Measurements from ENCODE around the gene RAET1L. TPM values are rescaled to one million over a fixed set of nuclear protein-coding genes. Genes with fewer than 3 reads are reported as not detected.

The RAET1L gene
- total and polyA plus RNA-seq, 10 of the 15 experiments (the other 5 are each of a cell fraction or from before 2014, with no cell fraction given), result not detected

- DNase-seq (ENCODE audit: low read depth, low spot score) (no peak), ATAC-seq (no peak), FAIRE-seq (no peak)
- TF ChIP-seq ETV6 (conservative IDR thresholded peaks at IDR 0.05 in 1 of 2, IDR thresholded peaks at IDR 0.05 in 1 of 2; ENCODE audit: borderline replicate concordance in 1 of 2, low read depth in 1 of 2) (no peak), ATF7 (IDR thresholded peaks at IDR 0.05; ENCODE audit: low read depth) (no peak), PBX3 (IDR thresholded peaks at IDR 0.05; ENCODE audit: insufficient replicate concordance, low read depth, low read length) (no peak), YY1 (IDR thresholded peaks at IDR 0.05; ENCODE audit: low read depth, low read length) (no peak), CHD1 (IDR thresholded peaks at IDR 0.05; ENCODE audit: low read depth, low read length) (no peak), MEF2B (IDR thresholded peaks at IDR 0.05; ENCODE audit: partially characterized antibody, poor library complexity, severe bottlenecking) (no peak), FOXM1 (IDR thresholded peaks at IDR 0.05; ENCODE audit: low read depth, low read length) (no peak), ZNF384 (IDR thresholded peaks at IDR 0.05; ENCODE audit: borderline replicate concordance, low read depth, low read length) (no peak), NFIC (IDR thresholded peaks at IDR 0.05; ENCODE audit: low read depth, low read length) (no peak), ESRRA (IDR thresholded peaks at IDR 0.05; ENCODE audit: low read length) (no peak), TAF1 (IDR thresholded peaks at IDR 0.05; ENCODE audit: borderline replicate concordance, low read depth, low read length) (no peak), SUZ12 (IDR thresholded peaks at IDR 0.05; ENCODE audit: unreplicated experiment) (no peak), POLR2A (IDR thresholded peaks at IDR 0.05; ENCODE audit: low read depth, low read length) (no peak), CEBPZ (IDR thresholded peaks at IDR 0.05; ENCODE audit: low read depth, low read length) (no peak), PML (IDR thresholded peaks at IDR 0.05; ENCODE audit: low read length) (no peak), BACH1 (IDR thresholded peaks at IDR 0.05; ENCODE audit: borderline replicate concordance) (no peak), ATF2 (IDR thresholded peaks at IDR 0.05; ENCODE audit: low read length) (no peak), WRNIP1 (IDR thresholded peaks at IDR 0.05; ENCODE audit: borderline replicate concordance, low read depth, low read length) (no peak), POLR2AphosphoS5 (IDR thresholded peaks at IDR 0.05; ENCODE audit: low read length) (no peak)
- no peaks in the 10 kb centered on the region for H3K79me2 ChIP-seq (ENCODE audit: control insufficient read depth, insufficient read depth, low read length)
- RAD21 ChIA-PET (ENCODE audit: unreplicated experiment), result no interaction called here
- BruUV-seq (replicated peaks), result no TSS peak
- no peaks in the 10 kb centered on the region for H3K4me1 ChIP-seq (ENCODE audit: control insufficient read depth, insufficient read depth, low read length)
- CTCF ChIA-PET, result interaction anchor here (1.6 kb wide), 1 partner anchor 38 kb away, joined by 6 read pairs; no protein-coding TSS in a partner anchor
- no peak overlapping the region for H3K4me2 ChIP-seq (ENCODE audit: control insufficient read depth, insufficient read depth)
- H4K20me1 ChIP-seq (ENCODE audit: control insufficient read depth, insufficient read depth), result no peaks in the 10 kb centered on the region
- in situ Hi-C loops (cut with MboI), result no loop called here
- no peaks in the 10 kb centered on the region; a peak in 2 of 4 replicates for H3K27me3 ChIP-seq (replicated peaks in 1 of 2; ENCODE audit: control insufficient read depth in 2 of 2, insufficient read depth in 2 of 2, low read length in 1 of 2)
- H3K9ac ChIP-seq (ENCODE audit: control insufficient read depth, insufficient read depth, low read length), result no peak overlapping the region
- intact Hi-C loops (cut with micrococcal nuclease; ENCODE audit: unreplicated experiment), result no loop called here
- SMC1A ChIA-PET (ENCODE audit: uncharacterized antibody, unreplicated experiment), result no interaction called here
- H3K4me3 ChIP-seq, result no peak overlapping the region
- H3K9me3 ChIP-seq (replicated peaks; ENCODE audit: control insufficient read depth, insufficient read depth, low read length), result no peaks in the 10 kb centered on the region
- H3K36me3 ChIP-seq (ENCODE audit: control insufficient read depth in 2 of 2, insufficient read depth in 2 of 2, low read length in 1 of 2), result no peaks in the 10 kb centered on the region
- POLR2A ChIA-PET, result no interaction called here
- H3K27ac ChIP-seq (ENCODE audit: control insufficient read depth, insufficient read depth), result no peak overlapping the region
- no peak overlapping the region for H2AFZ ChIP-seq (ENCODE audit: control insufficient read depth, low read depth, low read length)
These were observed 46.7 kb downstream of the RAET1L start for GRCh38 chr6:149978610-149979009.
